ENCODE measurements around the gene INVS. TPM values are rescaled to one million over a fixed set of nuclear protein-coding genes. Genes with fewer than 3 reads are reported as not detected.

The INVS gene
- total and polyA plus RNA-seq, 2 of the 4 experiments (the other 2 are of a cell fraction): 9.2 to 33.5 TPM

DNA sequence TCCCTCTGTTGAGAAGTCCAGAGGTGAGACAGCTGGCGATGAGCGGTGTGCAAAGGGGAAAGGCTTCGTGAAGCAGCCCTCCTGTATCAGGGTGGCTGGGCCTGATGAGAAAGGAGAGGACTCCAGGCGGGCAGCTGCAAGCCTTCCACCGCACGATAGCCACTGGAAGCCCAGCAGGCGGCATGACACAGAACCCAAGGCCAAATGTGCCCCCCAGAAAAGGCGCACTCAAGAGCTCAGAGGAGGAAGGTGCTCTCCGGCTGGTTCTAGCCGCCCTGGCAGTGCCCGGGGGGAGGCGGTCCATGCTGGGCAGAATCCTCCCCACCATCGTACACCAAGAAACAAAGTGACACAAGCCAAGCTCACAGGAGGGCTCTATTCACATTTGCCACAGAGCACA is 193.4 kb downstream of the INVS start:
- Histone ChIP-seq H3K27me3 (ENCODE audit: control insufficient read depth, insufficient read depth, low read length) (no peaks in the 10 kb centered on the region), H3K4ac (ENCODE audit: low read depth, low read length) (no peak overlapping the region), H3K56ac (ENCODE audit: extremely low read depth, insufficient read depth, low read length) (no peak overlapping the region), H3K23ac (ENCODE audit: low read depth, low read length) (no peak overlapping the region), H2BK120ac (ENCODE audit: low read depth, low read length) (no peak overlapping the region), H3K9ac (ENCODE audit: low read depth, low read length) (no peak overlapping the region), H3K4me3 (ENCODE audit: insufficient read depth, low read depth, low read length) (no peak overlapping the region), H3K27ac (ENCODE audit: insufficient read depth, low read length) (no peak overlapping the region), H4K5ac (ENCODE audit: low read depth, low read length) (no peak overlapping the region), H2BK15ac (ENCODE audit: low read depth, low read length) (no peak overlapping the region), H2AK9ac (replicated peaks; ENCODE audit: low read depth, low read length, poor library complexity) (no peak overlapping the region), H3K79me1 (ENCODE audit: low read depth in 1 of 2, low read length in 2 of 2) (peaks cover 14 to 29% of the 10 kb centered on the region in 2 experiments), H3K18ac (ENCODE audit: low read depth, low read length) (no peak overlapping the region), H4K8ac (ENCODE audit: low read depth in 2 of 2, low read length in 2 of 2) (no peak overlapping the region), H3K9me3 (ENCODE audit: control insufficient read depth, insufficient read depth, low read length) (no peaks in the 10 kb centered on the region), H3K14ac (replicated peaks; ENCODE audit: low read depth, low read length) (no peak overlapping the region), H2BK20ac (ENCODE audit: low read depth, low read length) (no peak overlapping the region), H4K20me1 (ENCODE audit: insufficient read depth, low read length) (peaks cover 5% of the 10 kb centered on the region), H3K4me1 (ENCODE audit: control insufficient read depth, insufficient read depth, low read length) (no peaks in the 10 kb centered on the region), H2AK5ac (ENCODE audit: low read depth, low read length) (no peak overlapping the region), H3K36me3 (ENCODE audit: control insufficient read depth, insufficient read depth, low read length) (peaks cover 40% of the 10 kb centered on the region), H4K91ac (ENCODE audit: insufficient read depth, low read depth, low read length) (no peak overlapping the region), H2AFZ (replicated peaks; ENCODE audit: low read length, poor library complexity) (no peak overlapping the region), H2BK5ac (ENCODE audit: low read depth, low read length, poor library complexity, severe bottlenecking) (no peak overlapping the region), H3K9me1 (ENCODE audit: insufficient read depth, low read length) (peaks cover 13% of the 10 kb centered on the region; the same call in 1 of the 2 replicates), H3K4me2 (ENCODE audit: low read depth, low read length) (no peak overlapping the region)
- DNase-seq (no peak), ATAC-seq (ENCODE audit: low read depth) (no peak)
- intact Hi-C loops (cut with micrococcal nuclease) (loop anchor here (10.0 kb wide), 1 partner anchor 168 kb away; no protein-coding TSS in a partner anchor), dilution Hi-C loops (cut with HindIII; ENCODE audit: low sequenced_read_pairs, unreplicated experiment) (no loop called here), in situ Hi-C loops (cut with MboI; ENCODE audit: low sequenced_read_pairs) (no loop called here)
- ChIA-PET CTCF (no interaction called here), POLR2A (ENCODE audit: unreplicated experiment) (no interaction called here)
- TF ChIP-seq MAFK (IDR thresholded peaks at IDR 0.05; ENCODE audit: low read depth, low read length): no peak
- TF ChIP-seq, protein P1, sequence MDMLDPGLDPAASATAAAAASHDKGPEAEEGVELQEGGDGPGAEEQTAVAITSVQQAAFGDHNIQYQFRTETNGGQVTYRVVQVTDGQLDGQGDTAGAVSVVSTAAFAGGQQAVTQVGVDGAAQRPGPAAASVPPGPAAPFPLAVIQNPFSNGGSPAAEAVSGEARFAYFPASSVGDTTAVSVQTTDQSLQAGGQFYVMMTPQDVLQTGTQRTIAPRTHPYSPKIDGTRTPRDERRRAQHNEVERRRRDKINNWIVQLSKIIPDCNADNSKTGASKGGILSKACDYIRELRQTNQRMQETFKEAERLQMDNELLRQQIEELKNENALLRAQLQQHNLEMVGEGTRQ (IDR thresholded peaks at IDR 0.05; ENCODE audit: low read depth, low read length): no peak
- no peak for TF ChIP-seq RAD21 (IDR thresholded peaks at IDR 0.05; ENCODE audit: low read length)
- no peak for TF ChIP-seq RFX5 (IDR thresholded peaks at IDR 0.05; ENCODE audit: low read depth, low read length)
- TF ChIP-seq BHLHE40 (IDR thresholded peaks at IDR 0.05; ENCODE audit: low read depth, low read length): no peak
- no peak for TF ChIP-seq CTCF (conservative IDR thresholded peaks at IDR 0.05; ENCODE audit: low read depth, low read length)
- TF ChIP-seq MAZ (IDR thresholded peaks at IDR 0.05; ENCODE audit: borderline replicate concordance, low read depth, low read length): no peak
- no peak for TF ChIP-seq CEBPB (IDR thresholded peaks at IDR 0.05; ENCODE audit: low read depth, low read length)
- TF ChIP-seq FOS (IDR thresholded peaks at IDR 0.05; ENCODE audit: low read depth, low read length): no peak
- TF ChIP-seq CHD1 (IDR thresholded peaks at IDR 0.05; ENCODE audit: low read depth, low read length): no peak
- TF ChIP-seq RCOR1 (IDR thresholded peaks at IDR 0.05; ENCODE audit: insufficient replicate concordance, low read length): no peak
- no peak for TF ChIP-seq MXI1 (IDR thresholded peaks at IDR 0.05; ENCODE audit: borderline replicate concordance, low read depth, low read length)
- no peak for TF ChIP-seq NFE2L2 (IDR thresholded peaks at IDR 0.05; ENCODE audit: low read depth, low read length)
- 98% methylated on average over 5 of the region's 13 CpGs; no CpG with 5 or more reads in 1 of the 2 experiments for WGBS, 2 experiments (ENCODE audit: extremely low coverage in 2 of 2, insufficient read length in 1 of 2)
- BruUV-seq (replicated peaks): no TSS peak
